ENCODE measurements around the gene SPTLC1. TPM values are rescaled to one million over a fixed set of nuclear protein-coding genes. Genes with fewer than 3 reads are reported as not detected.
"Not testable (repeated sequence)": the region's sequence is repeated elsewhere in the genome, so short reads cannot be mapped to it uniquely, and the experiment has no call there.

SPTLC1 gene
- polyA plus RNA-seq, 4 donors, result 13.4 to 86.5 (median 37.9) TPM

DNA sequence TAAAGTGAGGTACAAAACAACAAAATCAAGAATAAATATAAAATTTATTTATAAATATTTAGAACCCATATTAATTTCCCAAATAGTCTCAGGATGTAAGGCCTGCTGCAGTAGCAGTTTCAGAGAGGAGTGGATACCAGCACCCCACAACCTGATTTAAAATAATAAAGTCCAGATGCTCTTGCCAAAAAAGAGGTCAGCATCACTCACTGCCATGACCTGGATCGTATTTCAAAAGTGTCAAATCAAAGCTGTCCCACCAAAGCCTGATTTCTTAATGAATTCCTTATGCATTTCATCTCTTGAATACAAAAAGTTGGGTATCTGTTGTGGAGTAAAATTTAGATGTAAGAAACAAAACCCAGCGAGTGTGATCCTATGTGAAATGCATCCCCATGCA, 107.2 kb downstream of the SPTLC1 start:
- FAIRE-seq, result no peak
- 81 to 86% (median 81%) methylated on average over 2 of the region's 2 CpGs for WGBS, 3 donors
- DNase-seq, result no peak
- Histone ChIP-seq H3K4me1 (ENCODE audit: control insufficient read depth in 3 of 3, insufficient read depth in 2 of 3, low read depth in 1 of 3, low read length in 2 of 3) (no peaks in the 10 kb centered on the region), H3K9me3 (ENCODE audit: control insufficient read depth in 2 of 2, insufficient read depth in 1 of 2, low read depth in 1 of 2, low read length in 1 of 2) (no peaks in the 10 kb centered on the region), H3K27ac (ENCODE audit: low read depth in 1 of 3, low read length in 2 of 3) (no peak overlapping the region), H3K4me3 (ENCODE audit: low read depth in 1 of 3, low read length in 3 of 3) (no peak overlapping the region), H3K36me3 (ENCODE audit: control insufficient read depth in 3 of 3, insufficient read depth in 2 of 3, low read depth in 1 of 3, low read length in 3 of 3) (no peaks in the 10 kb centered on the region), H3K27me3 (ENCODE audit: control insufficient read depth in 3 of 3, insufficient read depth in 3 of 3, low read length in 3 of 3) (no peaks in the 10 kb centered on the region)

GRCh38 chr9:92004045-92004392, 111.2 kb downstream of the SPTLC1 start:
- WGBS, 3 donors, result 86% methylated on average over 13 of the region's 13 CpGs
- DNase-seq (no peak), FAIRE-seq (no peak)
- H3K9me3 ChIP-seq (ENCODE audit: control insufficient read depth in 2 of 2, insufficient read depth in 1 of 2, low read depth in 1 of 2, low read length in 1 of 2), result peaks cover 0 to 2% of the 10 kb centered on the region in 2 donors
- peaks cover 0 to 3% (median 3%) of the 10 kb centered on the region in 3 donors for H3K27me3 ChIP-seq (ENCODE audit: control insufficient read depth in 3 of 3, insufficient read depth in 3 of 3, low read length in 3 of 3)
- no peaks in the 10 kb centered on the region for H3K4me1 ChIP-seq (ENCODE audit: control insufficient read depth in 3 of 3, insufficient read depth in 2 of 3, low read depth in 1 of 3, low read length in 2 of 3)
- no peak overlapping the region for H3K4me3 ChIP-seq (ENCODE audit: low read depth in 1 of 3, low read length in 3 of 3)
- H3K27ac ChIP-seq (ENCODE audit: low read depth in 1 of 3, low read length in 2 of 3), result no peak overlapping the region
- H3K36me3 ChIP-seq (ENCODE audit: control insufficient read depth in 3 of 3, insufficient read depth in 2 of 3, low read depth in 1 of 3, low read length in 3 of 3), result no peaks in the 10 kb centered on the region

- WGBS, 3 donors, result 91 to 93% (median 91%) methylated on average over 31 of the region's 31 CpGs
- no peaks in the 10 kb centered on the region for H3K4me1 ChIP-seq (ENCODE audit: control insufficient read depth in 3 of 3, insufficient read depth in 2 of 3, low read depth in 1 of 3, low read length in 2 of 3)
- DNase-seq (no peak), FAIRE-seq (no peak)
- H3K27ac ChIP-seq (ENCODE audit: low read depth in 1 of 3, low read length in 2 of 3), result no peak overlapping the region
- no peak overlapping the region for H3K4me3 ChIP-seq (ENCODE audit: low read depth in 1 of 3, low read length in 3 of 3)
- H3K9me3 ChIP-seq (ENCODE audit: control insufficient read depth in 2 of 2, insufficient read depth in 1 of 2, low read depth in 1 of 2, low read length in 1 of 2), result peaks cover 0 to 2% of the 10 kb centered on the region in 2 donors
- H3K36me3 ChIP-seq (ENCODE audit: control insufficient read depth in 3 of 3, insufficient read depth in 2 of 3, low read depth in 1 of 3, low read length in 3 of 3), result no peaks in the 10 kb centered on the region
- H3K27me3 ChIP-seq (ENCODE audit: control insufficient read depth in 3 of 3, insufficient read depth in 3 of 3, low read length in 3 of 3), result peaks cover 0 to 3% (median 3%) of the 10 kb centered on the region in 3 donors
These were observed 111.7 kb downstream of the SPTLC1 start for GRCh38 chr9:92003308-92004044.

DNA sequence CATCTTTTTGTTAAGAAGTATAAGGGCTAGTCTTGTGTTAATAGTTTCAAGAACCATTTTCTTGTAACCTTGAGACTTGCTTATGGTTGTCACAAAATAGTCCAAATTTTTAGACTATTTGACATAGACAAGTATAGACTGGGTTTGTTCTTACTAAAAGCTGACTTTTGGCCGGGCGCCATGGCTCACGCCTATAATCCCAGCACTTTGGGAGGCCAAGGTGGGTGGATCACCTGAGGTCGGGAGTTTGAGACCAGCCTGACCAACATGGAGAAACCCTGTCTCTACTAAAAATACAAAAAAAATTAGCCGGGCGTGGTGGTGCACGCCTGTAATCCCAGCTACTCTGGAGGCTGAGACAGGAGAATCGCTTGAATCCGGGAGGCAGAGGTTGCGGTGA, 113.3 kb downstream of the SPTLC1 start:
- FAIRE-seq; H3K27me3 ChIP-seq (ENCODE audit: control insufficient read depth in 3 of 3, insufficient read depth in 3 of 3, low read length in 3 of 3); H3K36me3 ChIP-seq (ENCODE audit: control insufficient read depth in 3 of 3, insufficient read depth in 2 of 3, low read depth in 1 of 3, low read length in 3 of 3); H3K9me3 ChIP-seq (ENCODE audit: control insufficient read depth in 2 of 2, insufficient read depth in 1 of 2, low read depth in 1 of 2, low read length in 1 of 2); H3K4me1 ChIP-seq (ENCODE audit: control insufficient read depth in 3 of 3, insufficient read depth in 2 of 3, low read depth in 1 of 3, low read length in 2 of 3); DNase-seq; H3K4me3 ChIP-seq (ENCODE audit: low read depth in 1 of 3, low read length in 3 of 3); H3K27ac ChIP-seq (ENCODE audit: low read depth in 1 of 3, low read length in 2 of 3): not testable (repeated sequence)
- WGBS, 3 donors, result 84 to 91% (median 86%) methylated on average over 10 of the region's 10 CpGs

DNA sequence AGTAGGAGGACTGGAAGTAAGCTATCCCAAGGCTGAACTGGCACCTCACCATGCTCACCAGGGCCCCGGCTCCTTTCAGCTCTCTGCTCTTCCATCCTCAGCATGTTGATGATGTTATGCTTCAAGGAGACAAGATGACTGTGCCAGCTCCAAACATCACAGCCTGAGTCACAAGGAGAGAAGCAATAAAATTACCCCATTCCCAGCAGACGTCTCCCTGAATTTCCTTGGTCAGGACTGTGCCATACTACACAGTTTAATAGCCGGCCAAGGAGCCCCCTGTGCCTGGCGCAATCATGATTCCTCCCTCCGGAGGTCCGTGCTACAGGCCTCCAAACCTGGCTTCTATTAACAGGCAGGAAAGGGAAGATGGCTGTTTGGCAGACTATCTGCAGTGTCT, 114.0 kb downstream of the SPTLC1 start:
- Histone ChIP-seq H3K4me1 (ENCODE audit: control insufficient read depth in 3 of 3, insufficient read depth in 2 of 3, low read depth in 1 of 3, low read length in 2 of 3) (no peaks in the 10 kb centered on the region), H3K27me3 (ENCODE audit: control insufficient read depth in 3 of 3, insufficient read depth in 3 of 3, low read length in 3 of 3) (peaks cover 0 to 3% (median 3%) of the 10 kb centered on the region in 3 donors), H3K9me3 (ENCODE audit: control insufficient read depth in 2 of 2, insufficient read depth in 1 of 2, low read depth in 1 of 2, low read length in 1 of 2) (peaks cover 0 to 2% of the 10 kb centered on the region in 2 donors), H3K27ac (ENCODE audit: low read depth in 1 of 3, low read length in 2 of 3) (no peak overlapping the region), H3K36me3 (ENCODE audit: control insufficient read depth in 3 of 3, insufficient read depth in 2 of 3, low read depth in 1 of 3, low read length in 3 of 3) (no peaks in the 10 kb centered on the region), H3K4me3 (ENCODE audit: low read depth in 1 of 3, low read length in 3 of 3) (no peak overlapping the region)
- FAIRE-seq, result no peak
- no peak for DNase-seq
- WGBS, 3 donors, result 63 to 79% (median 79%) methylated on average over 6 of the region's 6 CpGs

GRCh38 chr9:91995000-91995655, 120.1 kb downstream of the SPTLC1 start:
- peaks cover 0 to 3% (median 2%) of the 10 kb centered on the region in 3 donors for H3K27me3 ChIP-seq (ENCODE audit: control insufficient read depth in 3 of 3, insufficient read depth in 3 of 3, low read length in 3 of 3)
- H3K36me3 ChIP-seq (ENCODE audit: control insufficient read depth in 3 of 3, insufficient read depth in 2 of 3, low read depth in 1 of 3, low read length in 3 of 3), result no peaks in the 10 kb centered on the region
- H3K4me3 ChIP-seq (ENCODE audit: low read depth in 1 of 3, low read length in 3 of 3), result no peak overlapping the region
- peaks cover 0 to 3% (median 0%) of the 10 kb centered on the region in 3 donors for H3K4me1 ChIP-seq (ENCODE audit: control insufficient read depth in 3 of 3, insufficient read depth in 2 of 3, low read depth in 1 of 3, low read length in 2 of 3)
- WGBS, 3 donors, result 10 to 29% (median 14%) methylated on average over 8 of the region's 8 CpGs
- FAIRE-seq (no peak), DNase-seq (no peak)
- no peaks in the 10 kb centered on the region for H3K9me3 ChIP-seq (ENCODE audit: control insufficient read depth in 2 of 2, insufficient read depth in 1 of 2, low read depth in 1 of 2, low read length in 1 of 2)
- no peak overlapping the region for H3K27ac ChIP-seq (ENCODE audit: low read depth in 1 of 3, low read length in 2 of 3)

DNA sequence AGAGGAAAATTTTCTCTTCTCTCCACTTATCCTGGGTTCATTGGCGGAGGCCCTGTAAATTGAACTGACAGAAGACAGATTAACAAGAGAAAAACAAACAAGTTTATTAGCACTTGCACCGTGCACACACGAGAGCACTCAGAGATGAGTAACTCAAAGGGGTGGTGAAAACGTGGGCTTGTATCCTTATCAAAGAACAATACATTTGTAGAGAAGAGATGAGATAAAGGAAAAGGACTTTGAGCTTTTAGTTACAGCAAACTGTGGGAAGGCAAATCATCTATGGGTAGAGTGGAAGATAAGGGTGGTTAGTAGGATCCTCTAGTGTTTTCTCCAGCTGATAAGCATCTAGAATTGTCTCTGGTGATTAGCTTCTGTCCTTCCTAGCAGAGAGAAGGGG, 120.8 kb downstream of the SPTLC1 start:
- DNase-seq (peak; percentile 51 to 53), FAIRE-seq (no peak)
- no peak overlapping the region for H3K27ac ChIP-seq (ENCODE audit: low read depth in 1 of 3, low read length in 2 of 3)
- peaks cover 0 to 3% (median 2%) of the 10 kb centered on the region in 3 donors for H3K27me3 ChIP-seq (ENCODE audit: control insufficient read depth in 3 of 3, insufficient read depth in 3 of 3, low read length in 3 of 3)
- H3K9me3 ChIP-seq (ENCODE audit: control insufficient read depth in 2 of 2, insufficient read depth in 1 of 2, low read depth in 1 of 2, low read length in 1 of 2), result no peaks in the 10 kb centered on the region
- H3K36me3 ChIP-seq (ENCODE audit: control insufficient read depth in 3 of 3, insufficient read depth in 2 of 3, low read depth in 1 of 3, low read length in 3 of 3), result no peaks in the 10 kb centered on the region
- WGBS, 3 donors, result 17 to 26% (median 18%) methylated on average over 4 of the region's 4 CpGs
- H3K4me3 ChIP-seq (ENCODE audit: low read depth in 1 of 3, low read length in 3 of 3), result no peak overlapping the region
- peaks cover 0 to 3% (median 0%) of the 10 kb centered on the region in 3 donors for H3K4me1 ChIP-seq (ENCODE audit: control insufficient read depth in 3 of 3, insufficient read depth in 2 of 3, low read depth in 1 of 3, low read length in 2 of 3)

GRCh38 chr9:91992461-91993041, 122.7 kb downstream of the SPTLC1 start:
- WGBS, 3 donors, result 76 to 82% (median 80%) methylated on average over 12 of the region's 12 CpGs
- H3K4me1 ChIP-seq (ENCODE audit: control insufficient read depth in 3 of 3, insufficient read depth in 2 of 3, low read depth in 1 of 3, low read length in 2 of 3), result peaks cover 0 to 3% (median 0%) of the 10 kb centered on the region in 3 donors
- H3K36me3 ChIP-seq (ENCODE audit: control insufficient read depth in 3 of 3, insufficient read depth in 2 of 3, low read depth in 1 of 3, low read length in 3 of 3), result no peaks in the 10 kb centered on the region
- H3K4me3 ChIP-seq (ENCODE audit: low read depth in 1 of 3, low read length in 3 of 3), result no peak overlapping the region
- no peaks in the 10 kb centered on the region for H3K9me3 ChIP-seq (ENCODE audit: control insufficient read depth in 2 of 2, insufficient read depth in 1 of 2, low read depth in 1 of 2, low read length in 1 of 2)
- no peak overlapping the region for H3K27ac ChIP-seq (ENCODE audit: low read depth in 1 of 3, low read length in 2 of 3)
- DNase-seq (no peak), FAIRE-seq (no peak)
- H3K27me3 ChIP-seq (ENCODE audit: control insufficient read depth in 3 of 3, insufficient read depth in 3 of 3, low read length in 3 of 3), result peaks cover 0 to 2% (median 0%) of the 10 kb centered on the region in 3 donors
